CD4-positive, alpha-beta T cell treated with Interleukin-12 subunit alpha and Interleukin-12 subunit beta, for 1 hour (primary cell): ENCODE data around the gene ZNF326.
"Not testable (repeated sequence)": the region's sequence is repeated elsewhere in the genome, so short reads cannot be mapped to it uniquely, and the experiment has no call there.

Experiments used
- DNase-seq: peaks from one replicate; pipeline ENCODE4 v3.0.0-alpha.2; 2020

ZNF326 gene

DNA sequence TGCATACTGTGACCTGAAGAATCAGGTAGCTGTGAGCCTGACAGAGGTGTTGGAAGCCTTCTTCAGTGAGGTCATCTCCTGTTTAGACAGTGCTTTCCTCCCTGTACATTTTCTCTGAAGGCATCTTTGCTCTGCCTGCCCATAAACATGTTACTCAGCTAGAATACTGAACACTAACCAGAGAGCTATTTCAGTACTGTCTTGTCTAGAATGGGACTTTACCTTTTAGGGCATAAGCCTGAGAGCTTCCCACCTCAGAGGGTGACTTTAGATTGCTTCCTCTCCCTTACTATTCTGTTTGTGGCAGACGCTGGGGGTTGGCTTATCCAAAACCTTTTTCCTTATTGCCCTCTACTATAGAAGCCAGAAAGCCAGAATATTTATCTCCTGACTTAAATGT is 23.3 kb upstream of the ZNF326 start:
- DNase-seq = no peak

DNA sequence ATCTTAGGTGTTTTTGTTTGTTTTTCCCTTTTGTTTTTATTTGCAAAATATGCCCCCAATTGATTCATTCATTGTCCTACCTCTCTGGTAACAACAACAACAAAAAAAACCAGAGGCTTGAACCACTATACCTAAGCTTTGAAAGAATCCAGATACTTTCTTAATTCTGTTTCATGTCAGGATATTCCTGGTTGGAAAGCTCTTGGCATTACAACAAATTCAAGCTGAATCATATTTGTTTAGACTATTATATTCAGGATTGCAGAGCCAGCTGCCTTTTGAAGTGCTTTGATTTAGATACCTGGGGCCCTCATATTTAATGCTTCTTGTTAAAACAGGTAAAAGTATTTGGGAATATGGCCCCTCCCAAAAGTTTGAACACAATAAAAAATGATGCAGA is 22.9 kb upstream of the ZNF326 start:
- DNase-seq = no peak

DNA sequence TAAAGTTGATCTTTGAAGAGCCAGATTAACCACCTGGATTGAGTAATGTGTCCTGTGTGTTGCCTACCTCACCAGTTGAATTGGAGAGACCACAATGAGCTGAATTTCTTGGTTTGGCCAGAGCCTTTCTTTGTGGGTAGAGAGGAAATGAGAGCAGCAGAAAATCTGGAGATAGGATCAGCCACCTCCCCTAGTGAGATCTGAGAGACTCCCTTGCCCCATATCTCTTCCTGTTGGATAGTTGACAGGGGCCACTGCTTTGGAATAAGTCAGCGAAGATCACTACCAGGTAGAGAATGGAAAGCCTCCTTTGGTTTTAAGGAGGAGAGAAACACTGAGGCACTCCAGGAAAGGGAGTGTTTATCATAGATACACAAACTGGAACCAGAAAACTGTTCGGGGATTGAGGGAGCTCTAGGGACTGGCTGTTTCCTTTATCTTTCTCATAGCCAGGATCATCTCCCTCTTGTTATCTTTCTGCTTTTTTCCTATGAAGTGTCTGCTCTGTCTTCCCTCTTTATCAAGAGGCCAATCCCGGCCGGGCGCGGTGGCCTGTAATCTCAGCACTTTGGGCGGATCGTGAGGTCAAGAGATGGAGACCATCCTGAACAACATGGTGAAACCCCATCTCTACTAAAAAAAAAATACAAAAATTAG is 21.3 kb upstream of the ZNF326 start:
- no peak for DNase-seq

DNA sequence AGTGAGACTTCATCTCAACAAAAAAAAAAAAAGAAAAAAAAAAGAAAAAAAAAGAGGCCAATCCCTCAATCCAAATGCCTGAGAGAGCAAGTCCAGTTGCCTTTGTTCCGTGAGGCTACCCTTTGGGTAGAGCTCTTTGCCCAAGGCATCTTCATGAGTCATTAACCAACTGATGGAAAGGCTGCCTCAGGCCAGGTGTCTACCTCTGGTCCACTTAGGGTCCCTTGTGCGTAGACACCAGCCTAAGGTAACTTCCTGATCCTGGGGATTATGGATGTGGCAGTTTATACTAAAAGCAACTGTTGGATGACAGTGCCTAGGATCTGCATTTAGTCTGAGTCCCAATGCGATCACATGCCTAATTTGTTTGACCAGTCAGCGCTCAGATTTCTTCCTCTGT is 20.7 kb upstream of the ZNF326 start:
- no peak for DNase-seq

DNA sequence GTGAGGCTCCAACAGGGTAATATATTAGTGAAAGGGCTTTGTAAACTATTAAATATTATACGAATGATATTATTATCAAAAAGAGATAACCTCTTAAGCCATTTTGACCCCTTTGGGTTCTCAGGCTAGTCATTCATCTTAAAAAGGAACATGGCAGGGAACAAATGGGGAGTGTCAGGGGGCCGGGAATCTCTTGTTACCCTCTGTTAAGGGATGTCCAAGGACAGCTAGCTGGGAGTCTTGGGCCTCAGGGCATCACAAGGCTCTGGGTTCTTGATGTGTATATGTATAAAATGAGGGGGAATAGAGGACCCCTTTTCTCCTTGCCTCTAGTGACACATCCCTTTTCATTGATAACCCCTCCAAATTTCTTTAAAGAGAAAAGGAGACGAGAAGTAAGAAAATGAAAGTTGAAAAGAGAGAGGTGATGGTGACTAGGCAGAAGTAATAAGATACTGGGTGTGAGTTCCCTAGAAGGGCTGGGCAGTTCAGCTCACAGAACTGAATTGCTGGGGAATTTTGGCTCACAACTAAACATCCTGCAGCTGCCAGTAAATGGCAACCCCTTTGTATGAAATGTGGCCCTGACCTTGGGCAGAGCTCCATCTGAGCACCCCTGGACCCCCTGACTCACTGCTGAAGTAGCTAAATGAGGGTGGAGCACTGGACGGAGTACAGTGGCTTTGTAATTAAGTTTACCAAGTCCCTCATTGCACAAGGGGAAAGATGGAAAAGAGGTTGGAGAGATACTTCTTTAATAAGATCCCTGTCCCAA is 20.0 kb upstream of the ZNF326 start:
- no peak for DNase-seq

DNA sequence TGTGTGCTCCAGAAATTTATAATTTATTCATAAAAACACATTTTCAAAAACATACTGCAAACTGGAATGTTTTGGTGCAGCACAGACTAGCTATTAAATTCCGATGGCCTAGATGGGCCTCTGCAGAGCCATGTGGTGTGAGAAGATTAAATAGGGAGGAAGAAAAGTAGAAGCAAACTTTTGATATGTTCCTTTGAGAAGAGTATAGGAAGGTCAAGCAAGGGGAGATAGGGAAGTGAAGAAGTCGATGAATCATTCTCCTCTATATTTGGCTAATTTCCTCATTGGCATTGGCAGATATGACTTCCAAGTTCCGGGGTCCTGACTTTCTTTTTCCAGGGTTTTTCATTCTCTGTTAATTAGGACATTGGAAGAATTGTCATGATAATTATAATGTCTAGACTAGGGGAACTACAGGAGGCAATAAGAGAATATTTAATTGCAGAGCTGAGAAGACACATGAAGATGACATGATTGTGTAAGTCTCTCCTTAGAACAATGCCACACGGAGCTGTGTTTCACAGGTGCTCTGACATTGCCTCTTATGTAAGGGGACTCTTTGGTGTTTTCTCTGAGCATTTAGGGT is 19.3 kb upstream of the ZNF326 start:
- DNase-seq = no peak

DNA sequence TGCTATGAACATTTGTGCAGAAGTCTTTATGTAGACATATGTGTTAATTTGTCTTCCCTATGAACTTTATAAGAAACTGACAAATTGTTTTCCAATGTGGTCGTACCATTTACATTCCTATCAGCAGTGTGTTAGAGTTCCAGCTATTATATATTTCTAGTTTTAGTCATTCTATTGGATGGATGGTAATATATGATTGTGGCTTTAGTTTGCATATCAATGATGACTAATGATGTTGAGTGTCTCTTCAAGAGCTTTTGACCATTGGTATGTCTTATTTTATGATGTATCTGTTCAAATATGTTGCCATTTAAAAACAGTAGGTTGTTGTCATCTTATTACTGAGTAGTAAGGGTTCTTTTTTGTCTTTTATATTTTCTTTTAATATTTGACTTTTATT is 16.2 kb upstream of the ZNF326 start:
- no peak for DNase-seq

DNA sequence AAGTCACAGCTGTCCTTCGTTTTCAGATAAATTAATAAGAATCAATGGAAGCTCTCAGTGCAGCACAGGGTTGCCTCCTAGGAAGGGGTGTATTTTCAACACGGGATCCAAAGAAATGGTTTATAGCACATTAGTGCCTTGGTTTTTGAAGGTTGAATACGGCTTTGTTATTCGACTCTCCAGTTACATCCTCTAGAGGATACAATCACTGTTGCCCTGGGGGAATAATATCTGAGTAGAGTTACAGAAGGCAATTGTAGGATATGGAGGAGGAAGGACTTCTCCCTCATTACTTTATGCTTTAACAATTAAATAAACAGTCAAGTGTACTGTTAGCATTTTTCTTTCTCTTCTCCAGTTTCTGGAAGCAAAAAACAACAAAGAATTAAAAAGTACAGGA is 14.3 kb upstream of the ZNF326 start:
- DNase-seq = no peak

DNA sequence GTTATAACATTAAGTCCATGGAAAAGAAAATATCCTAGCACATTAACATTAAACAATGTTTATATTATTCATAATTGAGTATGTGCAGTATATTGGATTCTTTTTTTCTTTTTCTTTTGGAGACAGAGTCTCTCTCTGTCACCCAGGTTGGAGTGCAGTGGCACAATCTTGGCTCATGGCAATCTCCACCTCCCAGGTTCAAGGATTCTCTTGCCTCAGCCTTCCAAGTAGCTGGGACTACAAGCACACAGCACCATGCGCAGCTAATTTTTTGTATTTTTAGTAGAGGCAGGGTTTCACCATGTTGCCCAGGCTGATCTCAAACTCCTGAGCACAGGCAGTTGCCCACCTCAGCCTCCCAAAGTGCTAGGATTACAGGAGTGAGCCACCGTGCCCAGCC is 12.1 kb upstream of the ZNF326 start:
- not testable (repeated sequence) for DNase-seq

DNA sequence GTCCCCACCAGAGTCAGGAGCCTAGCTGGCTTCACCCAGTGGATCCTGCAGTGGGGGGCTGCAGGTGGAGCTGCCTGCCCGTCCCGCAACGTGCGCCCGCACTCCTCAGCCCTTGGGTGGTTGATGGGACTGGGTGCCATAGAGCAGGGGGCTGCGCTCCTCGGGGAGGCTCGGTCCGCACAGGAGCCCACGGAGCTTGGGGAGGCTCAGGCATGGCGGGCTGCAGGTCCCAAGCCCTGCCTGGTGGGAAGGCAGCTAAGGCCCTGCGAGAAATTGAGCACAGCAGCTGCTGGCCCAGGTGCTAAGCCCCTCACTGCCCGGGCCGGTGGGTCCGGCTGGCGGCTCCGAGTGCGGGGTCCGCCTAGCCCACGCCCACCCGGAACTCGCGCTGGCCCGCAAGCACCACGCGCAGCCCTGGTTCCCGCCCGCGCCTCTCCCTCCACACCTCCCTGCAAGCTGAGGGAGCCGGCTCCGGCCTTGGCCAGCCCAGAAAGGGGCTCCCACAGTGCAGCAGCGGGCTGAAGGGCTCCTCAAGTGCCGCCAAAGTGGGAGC is 10.3 kb upstream of the ZNF326 start:
- not testable (repeated sequence) for DNase-seq

DNA sequence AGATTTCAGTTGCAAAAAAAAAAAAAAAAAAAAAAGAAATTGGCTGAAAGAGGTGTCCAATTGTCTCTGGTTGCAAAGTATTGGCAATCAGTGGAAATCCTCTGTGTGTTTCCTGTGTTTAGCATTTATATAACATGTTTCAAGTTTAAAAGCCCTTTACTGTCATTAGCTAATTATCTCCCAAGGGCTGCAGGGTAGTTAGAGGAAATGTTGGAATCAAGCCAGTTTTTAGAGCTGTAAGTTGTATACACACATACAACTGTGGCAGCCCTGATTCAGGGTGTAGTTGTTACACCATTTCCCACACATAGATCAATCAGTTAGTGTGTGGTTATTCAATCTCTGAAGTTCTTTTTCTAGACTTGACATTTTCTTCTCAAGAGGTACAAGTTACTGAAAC is 8.9 kb upstream of the ZNF326 start:
- no peak for DNase-seq

DNA sequence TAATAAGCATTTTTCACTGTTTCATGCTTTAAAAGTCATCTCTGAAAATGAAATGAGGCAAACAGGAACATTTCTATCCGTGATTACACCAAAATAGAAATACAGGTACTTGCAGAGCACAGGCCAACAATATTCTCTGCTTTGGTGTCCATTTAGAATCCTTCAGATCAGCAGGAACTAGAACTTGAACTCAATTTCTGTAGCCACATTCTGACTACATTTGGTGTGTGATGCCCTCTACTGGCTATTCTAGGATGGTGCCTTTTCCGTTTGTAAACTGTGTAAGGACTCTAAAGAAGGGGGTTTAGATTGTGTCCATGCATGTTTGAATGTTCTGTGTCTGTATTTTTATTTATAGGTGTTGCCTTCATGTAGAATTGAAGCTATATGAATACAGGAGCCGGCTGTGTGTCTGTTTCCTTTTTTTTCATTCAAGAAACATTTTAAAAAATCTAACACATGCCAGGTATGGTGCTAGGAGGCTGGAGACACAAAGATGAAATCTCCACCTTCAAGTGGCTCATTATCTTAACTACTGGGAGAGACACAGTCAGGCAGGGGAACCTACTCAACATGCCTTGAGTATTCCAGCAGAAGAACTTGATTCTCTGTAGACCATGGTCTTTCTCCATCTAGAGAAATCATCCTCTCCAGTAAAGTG is 7.6 kb upstream of the ZNF326 start:
- DNase-seq = peak; percentile 77

DNA sequence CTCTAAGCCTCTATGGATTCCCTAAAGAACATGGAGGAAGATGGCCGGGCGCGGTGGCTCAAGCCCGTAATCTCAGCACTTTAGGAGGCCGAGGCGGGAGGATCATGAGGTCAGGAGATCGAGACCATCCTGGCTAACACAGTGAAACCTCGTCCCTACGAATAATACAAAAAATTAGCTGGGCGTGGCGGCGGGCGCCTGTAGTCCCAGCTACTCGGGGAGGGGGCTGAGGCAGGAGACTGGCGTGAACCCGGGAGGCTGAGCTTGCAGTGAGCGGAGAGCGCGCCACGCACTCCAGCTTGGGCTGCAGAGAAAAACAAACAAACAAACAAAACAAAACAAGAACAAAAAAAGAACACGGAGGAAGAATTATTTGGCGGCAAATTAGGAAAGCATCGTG is 5.8 kb upstream of the ZNF326 start:
- no peak for DNase-seq

DNA sequence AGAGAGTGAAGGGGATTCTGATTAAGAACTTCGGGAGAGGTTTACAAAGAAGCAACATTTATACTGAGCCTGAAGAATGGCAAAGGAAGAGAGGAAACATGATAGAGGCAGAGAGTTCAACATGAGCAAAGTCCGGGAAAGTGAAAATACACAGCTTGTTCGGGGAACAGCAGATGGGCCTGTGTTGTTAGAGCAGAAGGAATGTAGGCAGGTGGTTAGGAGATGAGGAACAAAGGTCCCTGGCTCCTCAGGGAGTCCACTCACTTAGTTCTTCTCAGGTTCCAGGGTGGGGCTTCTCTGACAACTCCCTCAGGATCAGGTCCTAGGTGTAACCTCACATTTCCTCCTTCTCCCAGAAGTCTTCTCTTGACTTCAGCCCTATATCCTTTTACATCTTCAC is 5.1 kb upstream of the ZNF326 start:
- DNase-seq = no peak

DNA sequence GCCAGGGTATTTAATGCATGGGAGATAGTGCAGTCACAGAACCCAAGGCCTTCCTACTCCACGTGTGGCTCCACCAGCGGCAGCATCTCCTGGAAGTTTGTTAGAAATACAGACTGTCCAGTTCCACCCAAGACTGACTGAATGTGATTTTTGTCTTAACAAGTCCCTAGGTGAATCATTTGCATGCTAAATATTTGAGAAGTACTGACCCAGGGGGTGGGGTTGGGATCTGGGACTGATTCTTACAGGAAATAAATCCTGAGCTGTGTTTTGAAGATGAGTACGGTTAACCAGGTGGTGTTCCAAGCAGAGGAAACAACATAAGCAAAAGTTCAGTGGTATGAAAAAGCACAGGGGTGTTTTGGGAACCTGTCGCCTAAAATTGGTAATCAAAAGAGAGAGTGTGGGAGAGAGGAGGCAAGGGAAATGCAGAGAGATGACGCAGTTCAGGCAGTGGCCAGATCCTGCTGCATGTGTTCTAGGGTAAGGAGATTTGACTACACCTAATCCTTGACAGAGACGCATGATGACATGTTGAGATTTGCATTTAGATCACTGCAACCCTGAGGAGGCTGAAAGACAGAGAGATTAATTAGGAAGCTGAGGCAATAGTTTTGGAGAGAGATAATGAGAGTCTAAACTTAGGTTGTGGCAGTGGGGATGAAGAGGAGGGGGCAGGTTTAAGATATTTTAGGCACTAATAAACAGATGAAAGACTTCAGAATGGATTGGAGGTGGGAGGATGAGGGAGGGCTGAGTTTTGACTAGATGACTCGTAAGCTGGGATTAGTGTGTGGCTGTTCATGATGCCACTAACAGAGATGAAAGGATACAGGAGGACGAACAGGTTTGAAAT is 3.7 kb upstream of the ZNF326 start:
- no peak for DNase-seq

DNA sequence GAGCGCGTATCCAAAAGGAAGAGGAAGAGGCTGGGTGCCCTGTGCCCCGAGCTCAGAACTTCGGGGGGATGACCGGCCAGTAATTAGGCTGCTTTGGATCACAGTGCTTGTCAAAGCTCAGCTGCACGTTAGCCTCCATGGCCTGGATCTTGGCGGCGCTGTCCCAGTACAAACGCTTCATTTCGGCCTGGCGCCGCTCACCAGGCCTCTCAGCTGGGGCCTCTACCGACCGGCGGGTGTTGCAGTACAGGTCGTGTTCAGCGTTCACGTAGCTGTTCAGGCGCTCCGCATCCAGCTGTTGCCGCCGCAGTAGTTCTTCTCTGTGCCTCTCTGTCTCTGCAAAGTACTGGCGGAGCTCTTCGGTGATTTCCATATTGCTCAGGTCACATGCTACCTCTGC is 1.4 kb upstream of the ZNF326 start:
- no peak for DNase-seq

DNA sequence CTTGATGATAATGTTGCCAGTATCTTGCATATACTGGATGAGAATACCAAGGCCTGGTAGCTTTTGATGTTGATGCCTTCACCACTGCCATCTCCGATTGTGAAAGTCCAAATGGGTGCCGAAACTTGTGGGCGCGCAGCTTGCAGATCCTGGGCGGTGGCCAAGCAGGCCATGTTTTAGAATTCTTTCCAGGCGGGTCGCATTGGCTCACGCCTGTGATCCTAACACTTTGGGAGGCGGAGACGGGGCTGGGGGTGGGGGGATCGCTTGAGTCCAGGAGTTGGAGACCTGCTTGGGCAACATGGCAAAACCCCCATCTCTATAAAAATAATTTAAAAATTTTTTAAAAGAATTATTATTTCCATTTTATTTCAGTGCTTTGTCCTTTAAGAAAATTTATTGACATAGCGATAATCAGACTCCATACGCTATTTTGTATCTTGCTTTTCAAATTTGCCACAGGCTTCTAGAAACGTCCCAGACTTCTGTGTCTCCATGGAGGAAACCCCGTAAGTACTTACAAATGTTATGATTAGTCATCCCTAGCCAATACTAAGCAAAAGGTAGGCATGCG is 592 bp upstream of the ZNF326 start:
- no peak for DNase-seq

DNA sequence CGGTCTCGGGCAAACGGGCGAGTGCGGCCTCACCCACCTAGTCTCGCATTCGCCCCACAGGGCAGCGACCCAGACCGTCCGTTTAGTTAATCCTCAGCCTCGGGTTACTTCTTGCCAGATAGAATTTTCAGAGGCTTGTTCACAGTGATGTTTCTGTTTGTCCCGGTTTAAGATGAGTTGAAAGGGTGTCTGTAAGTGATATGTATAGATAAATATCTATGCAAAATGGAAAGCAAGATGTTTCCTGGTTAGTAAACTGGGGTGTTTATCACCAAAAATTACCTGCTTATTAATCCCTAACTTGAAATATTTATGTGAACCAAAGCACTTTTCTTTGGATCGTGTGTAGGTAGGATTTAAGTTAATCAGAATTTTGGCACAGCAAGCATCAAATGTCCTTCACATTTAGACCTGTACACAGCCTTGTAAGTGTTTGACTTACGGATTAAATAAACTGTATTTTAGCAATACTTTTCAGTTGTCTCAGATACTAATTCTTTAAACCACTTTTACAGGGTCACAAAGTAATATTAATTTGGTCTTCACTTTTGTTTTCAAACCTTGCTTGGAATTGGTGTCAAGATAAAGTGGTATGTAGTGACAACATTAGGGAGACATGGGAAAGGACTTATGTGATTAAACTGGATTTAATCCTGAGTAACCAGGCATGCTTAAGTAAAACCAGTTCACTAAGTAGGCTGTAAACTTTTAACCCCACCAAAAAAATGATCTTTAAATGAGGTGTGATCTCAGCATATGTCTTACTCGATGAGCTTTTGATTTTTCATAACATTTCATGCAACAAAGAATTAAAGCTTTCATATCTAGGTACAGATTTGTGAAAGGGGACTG is 914 bp downstream of the ZNF326 start:
- DNase-seq = no peak

DNA sequence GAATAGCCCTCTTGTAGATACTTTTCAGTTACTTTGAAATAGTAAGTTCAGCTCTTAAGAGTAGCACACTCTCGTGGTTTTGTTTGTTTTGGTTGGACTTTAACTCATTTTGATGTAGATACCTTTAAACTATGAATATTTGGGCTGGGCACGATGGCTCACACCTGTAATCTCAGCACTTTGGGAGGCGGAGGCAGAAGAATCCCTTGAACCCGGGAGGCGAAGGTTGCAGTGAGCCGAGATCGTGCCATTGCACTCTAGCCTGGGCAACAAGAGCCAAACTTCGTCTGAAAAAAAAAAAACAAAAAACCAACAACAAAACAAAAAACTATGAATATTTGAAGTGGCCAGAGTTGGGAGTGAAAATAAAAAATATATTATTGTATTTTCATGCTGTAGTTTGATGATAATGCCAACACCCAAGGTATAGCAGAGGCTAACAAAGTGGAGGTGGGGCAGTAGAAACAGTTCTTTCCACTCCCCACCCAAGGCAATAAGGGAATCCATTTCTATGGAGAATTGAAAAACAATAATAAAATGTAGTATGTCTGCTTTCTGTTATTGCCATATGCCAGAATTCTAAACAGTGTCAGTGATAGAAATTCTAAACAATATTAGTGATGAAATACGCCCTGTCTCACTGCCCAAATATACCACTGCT is 1.7 kb downstream of the ZNF326 start:
- no peak for DNase-seq

DNA sequence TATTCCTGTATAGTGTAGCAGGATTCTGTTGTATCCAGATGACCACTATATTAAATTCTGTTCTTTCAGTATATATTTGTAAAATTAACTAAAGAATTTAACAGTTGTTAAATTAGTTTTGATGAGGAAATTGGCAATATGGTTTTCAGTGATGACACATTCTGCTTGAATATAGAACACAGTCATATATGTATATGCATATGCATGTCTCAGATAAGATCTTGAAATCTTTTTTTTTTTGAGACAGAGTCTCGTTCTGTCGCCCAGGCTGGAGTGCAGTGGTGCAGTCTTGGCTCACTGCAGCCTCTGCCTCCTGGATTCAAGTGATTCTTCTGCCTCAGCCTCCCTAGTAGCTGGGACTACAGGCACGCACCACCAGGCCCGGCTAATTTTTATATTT is 2.2 kb downstream of the ZNF326 start:
- not testable (repeated sequence) for DNase-seq

DNA sequence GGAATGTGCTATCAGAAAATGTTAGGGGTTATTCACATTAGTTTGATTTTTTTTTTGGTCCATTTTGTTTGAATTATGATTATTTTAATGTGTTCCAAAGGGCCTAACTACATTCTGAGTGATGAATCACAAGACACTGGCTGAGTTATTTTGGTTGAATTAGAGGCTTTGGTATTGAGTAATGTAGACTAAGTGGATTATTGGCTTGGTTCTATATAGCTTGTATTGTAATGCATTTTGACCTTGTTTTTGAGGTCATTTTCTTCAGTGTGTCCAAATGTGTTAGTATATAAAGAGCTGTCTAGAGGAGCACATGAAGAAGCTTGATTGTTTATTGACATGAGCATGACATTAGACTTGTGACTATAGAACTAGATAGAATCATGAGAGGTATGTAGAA is 3.4 kb downstream of the ZNF326 start:
- DNase-seq = no peak
